ENCODE data around the gene DHDDS.

The DHDDS gene

DNA sequence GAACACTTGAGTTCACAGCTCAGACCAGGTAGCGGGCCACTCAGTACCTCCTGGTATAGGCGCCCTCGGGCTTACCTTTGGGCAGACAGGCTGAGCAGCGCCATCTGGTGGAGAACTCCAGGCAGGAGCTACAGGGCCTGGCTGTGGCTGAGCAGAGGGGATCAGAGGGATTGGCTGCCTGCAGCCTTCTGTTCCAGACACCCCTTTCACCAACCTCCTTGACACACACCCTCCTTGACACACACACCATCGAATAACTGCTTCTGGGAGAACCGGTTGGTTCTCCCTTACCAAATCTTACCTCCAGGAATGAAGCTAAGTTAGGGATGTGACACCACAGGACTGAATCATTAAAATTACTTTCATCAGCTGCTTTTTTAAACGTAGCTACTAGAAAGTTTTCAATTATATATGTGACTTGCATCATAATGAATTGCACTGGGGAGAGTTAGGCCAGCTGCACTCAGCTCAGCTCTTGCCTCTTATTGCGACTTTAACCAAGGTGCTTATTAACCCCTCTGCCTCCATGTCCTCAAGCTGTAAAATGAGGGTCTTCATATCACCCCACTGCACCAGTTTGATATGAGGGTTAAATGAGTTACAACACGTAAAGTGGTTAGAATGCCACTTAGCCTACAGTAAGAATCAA, 14.9 kb upstream of the DHDDS start:
- DNase-seq, result peak; percentile 25

- DNase-seq, result no peak
These were observed 13.2 kb upstream of the DHDDS start for GRCh38 chr1:26418865-26419349.

DNA sequence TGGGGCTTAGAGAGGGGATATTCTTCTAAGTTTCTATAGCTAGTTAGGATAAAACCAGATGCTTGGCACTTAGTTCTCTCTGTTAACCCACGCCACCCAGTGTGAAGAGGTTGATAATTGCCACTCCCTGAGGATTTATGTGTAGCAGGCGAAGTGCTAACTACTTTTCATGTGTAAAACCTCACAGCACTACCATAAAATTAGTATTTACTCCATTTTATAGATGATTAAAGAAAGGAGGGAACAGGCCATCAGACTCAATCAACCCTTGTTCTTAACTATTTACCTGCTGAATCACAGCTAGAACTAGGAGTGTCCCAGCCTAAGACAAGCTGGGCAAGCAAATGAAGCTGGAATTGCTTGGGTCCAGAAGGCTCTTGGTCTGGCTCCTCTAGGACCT, 12.6 kb upstream of the DHDDS start:
- no peak for DNase-seq

DNA sequence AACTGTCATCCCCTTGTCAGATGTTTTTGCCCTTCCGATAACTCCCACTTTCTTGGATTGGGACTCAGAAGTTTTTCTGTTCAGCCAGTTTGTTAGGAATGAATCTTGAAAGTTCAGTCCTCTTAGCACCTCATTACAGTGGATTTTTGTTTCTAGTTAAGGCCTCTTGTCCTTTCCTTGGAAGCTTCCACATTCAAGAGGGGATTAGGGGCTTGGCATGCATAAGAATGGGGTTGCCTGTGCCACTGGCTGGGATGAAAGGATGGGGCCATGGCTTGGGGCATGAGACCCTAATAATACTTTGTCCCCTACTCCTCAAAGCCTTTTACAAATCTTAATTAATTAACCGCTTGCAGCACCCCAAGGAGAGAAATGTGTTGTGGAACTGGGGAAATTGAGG, 2.4 kb upstream of the DHDDS start:
- no peak for DNase-seq

GRCh38 chr1:26432793-26433192, 672 bp downstream of the DHDDS start:
- DNase-seq, result no peak

DNA sequence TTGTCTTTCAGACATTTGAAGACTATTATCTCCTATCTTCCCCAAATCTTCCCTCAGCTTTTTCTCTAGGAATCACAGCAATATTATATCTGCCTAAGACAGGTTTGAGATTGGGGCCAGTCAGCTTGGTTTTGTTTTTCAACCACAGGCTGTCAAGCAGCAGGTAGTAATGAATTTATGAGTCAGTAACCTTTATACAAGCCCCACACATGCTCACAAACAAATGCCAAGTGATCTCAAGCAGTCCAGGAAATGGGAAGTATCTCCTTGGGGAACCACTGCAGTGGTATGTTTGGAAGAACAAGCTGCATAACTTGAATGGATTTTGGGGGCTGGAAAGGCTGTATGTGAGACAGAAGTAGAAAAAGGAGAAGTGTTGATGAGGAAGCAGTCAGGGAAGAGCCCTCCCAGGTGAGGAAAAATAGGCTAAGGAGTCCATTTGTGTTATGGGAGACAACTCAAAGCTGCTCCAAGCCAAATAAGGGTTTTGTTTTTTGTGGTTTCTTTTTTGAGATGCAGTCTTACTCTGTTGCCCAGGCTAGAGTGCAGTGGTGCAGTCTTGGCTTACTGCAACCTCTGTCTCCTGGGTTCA, 2.1 kb downstream of the DHDDS start:
- no peak for DNase-seq

DNA sequence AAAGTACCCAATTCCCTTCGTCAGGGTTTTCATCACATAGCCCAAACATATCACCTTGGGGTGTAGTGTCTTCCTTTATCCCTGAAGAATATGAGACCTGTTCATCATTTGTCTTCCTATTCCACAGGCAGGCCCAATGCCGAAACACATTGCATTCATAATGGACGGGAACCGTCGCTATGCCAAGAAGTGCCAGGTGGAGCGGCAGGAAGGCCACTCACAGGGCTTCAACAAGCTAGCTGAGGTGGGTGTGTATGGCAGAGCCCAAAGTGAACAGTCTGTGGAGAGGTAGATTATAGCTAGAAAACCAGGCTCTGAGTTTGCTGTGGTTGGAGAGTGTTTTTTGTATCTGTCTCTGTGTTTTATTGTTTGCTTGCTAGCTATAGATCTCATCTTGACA, 5.9 kb downstream of the DHDDS start:
- DNase-seq, result no peak

- DNase-seq, result no peak
These were observed 8.1 kb downstream of the DHDDS start for GRCh38 chr1:26440259-26440658.

DNA sequence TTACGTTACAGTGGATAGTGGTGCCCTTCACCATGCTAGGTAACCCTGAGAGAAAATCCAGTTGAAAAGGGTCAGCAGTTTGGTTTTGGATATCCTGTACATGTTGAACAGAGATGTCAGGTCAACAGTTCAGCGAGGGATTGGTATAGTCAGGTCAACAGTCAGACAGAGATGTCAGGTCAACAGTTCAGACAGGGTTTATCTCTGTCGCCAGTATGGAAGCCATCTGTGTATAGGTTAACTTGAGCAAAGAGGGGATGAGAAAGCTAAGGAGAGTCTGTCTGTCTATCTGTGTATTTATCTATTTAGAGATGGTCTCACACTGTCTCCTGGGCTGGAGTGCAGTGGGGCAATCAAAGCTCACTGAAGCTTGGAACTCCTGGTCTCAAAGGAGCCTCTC, 17.7 kb downstream of the DHDDS start:
- DNase-seq, result no peak

- DNase-seq, result no peak
These were observed 18.8 kb downstream of the DHDDS start for GRCh38 chr1:26450908-26451307.

DNA sequence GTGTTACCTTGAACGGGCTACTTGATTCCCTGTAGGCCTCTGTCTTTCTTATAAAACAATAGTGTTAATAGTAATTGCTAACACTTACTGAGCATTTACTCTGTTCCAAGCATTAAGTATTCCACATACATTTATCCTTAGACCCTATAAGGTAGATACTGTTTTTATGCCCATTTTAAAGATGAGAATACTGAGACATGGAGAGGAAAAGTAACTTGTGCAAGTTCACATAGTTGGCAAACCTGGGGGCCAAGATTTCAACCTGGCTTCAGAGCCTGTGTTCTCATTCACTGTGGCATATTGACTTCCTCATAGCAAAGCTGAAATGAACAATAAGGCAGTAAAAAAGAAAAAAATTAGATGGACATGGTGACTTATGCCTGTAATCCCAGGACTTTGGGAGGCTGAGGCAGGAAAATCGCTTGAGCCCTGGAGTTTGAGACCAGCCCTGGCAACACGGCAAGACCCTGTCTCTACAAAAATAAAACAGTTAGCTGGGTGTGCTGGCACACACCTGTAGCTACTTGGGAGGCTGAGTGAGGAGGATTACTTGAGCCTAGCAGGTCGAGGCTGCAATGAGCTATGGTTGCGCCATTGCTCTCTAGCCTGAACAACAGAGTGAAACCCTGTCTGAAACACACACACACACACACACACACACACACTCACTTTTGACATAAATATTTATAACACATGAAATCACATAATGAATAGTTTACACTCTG, 20.5 kb downstream of the DHDDS start:
- no peak for DNase-seq

DNA sequence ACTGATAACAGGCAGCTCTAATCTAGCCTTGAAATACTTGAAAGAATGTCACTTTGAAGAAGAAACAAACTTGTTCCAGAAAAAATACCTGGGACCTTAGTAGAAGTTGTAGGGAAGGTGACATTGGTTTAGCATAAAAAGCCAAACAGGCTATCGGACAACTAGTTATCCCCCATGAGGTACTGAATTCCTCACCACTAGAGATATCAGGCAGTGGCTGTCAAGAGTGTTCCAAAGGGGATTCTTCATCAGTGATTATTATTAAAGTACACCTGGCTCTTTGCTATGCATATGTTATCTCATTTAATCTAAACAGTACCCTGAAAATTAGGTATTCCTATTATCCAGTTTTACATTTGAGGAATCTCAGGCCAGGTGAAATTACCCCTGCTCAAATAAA, 27.0 kb downstream of the DHDDS start:
- DNase-seq, result no peak

DNA sequence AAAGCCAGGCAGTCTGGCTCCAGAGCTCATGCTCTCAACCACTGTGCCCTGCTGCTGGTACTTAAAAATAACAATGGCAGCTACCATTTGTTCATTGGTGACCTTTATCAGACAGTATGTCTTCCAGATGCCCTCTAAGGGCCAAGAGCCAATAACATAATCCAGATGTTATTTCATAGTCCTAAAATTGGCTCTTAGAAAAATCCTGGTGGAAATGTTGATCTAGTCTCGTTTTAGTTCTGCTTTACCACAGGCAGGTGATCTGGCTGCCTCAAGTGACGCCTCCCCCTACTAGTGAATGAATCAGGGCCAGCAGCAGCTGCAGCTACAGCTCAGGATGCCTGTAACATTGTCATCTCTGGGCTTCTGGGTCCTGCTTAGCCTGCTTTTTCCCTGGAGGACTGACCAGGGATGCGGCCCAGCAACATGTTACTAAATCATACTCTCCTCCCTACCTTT, 27.5 kb downstream of the DHDDS start:
- no peak for DNase-seq

GRCh38 chr1:26468911-26469310, 36.8 kb downstream of the DHDDS start:
- no peak for DNase-seq

DNA sequence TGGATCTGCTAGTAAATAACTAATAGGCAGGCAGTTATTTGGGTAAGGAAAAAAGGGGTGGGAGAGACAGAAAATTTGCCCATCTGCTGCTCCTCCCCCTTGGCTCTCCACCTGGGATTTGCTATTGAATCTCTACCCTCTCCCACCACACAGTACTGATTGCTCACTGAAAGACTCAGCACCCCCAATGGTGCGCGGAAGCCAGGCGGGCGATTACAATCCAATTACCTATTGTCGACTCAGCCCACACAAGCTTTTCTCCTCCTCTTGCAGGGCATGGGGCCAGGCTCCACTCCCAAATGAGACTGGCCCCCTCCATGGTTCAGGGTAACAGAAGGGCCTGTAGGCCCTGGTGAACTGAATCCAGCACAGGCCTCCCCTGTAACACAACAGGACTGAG, 37.4 kb downstream of the DHDDS start:
- DNase-seq, result no peak

GRCh38 chr1:26470878-26471497, 38.9 kb downstream of the DHDDS start:
- DNase-seq, result no peak

GRCh38 chr1:26471498-26472319, 39.6 kb downstream of the DHDDS start:
- peak; percentile 89 for DNase-seq

GRCh38 chr1:26472320-26472900, 40.3 kb downstream of the DHDDS start, which contains the start of gene HMGN2:
TSS of gene HMGN2 (plus strand) at chr1:26472440. CDS start at chr1:26472613, 173 bp downstream.
- peak; percentile 94 for DNase-seq

DNA sequence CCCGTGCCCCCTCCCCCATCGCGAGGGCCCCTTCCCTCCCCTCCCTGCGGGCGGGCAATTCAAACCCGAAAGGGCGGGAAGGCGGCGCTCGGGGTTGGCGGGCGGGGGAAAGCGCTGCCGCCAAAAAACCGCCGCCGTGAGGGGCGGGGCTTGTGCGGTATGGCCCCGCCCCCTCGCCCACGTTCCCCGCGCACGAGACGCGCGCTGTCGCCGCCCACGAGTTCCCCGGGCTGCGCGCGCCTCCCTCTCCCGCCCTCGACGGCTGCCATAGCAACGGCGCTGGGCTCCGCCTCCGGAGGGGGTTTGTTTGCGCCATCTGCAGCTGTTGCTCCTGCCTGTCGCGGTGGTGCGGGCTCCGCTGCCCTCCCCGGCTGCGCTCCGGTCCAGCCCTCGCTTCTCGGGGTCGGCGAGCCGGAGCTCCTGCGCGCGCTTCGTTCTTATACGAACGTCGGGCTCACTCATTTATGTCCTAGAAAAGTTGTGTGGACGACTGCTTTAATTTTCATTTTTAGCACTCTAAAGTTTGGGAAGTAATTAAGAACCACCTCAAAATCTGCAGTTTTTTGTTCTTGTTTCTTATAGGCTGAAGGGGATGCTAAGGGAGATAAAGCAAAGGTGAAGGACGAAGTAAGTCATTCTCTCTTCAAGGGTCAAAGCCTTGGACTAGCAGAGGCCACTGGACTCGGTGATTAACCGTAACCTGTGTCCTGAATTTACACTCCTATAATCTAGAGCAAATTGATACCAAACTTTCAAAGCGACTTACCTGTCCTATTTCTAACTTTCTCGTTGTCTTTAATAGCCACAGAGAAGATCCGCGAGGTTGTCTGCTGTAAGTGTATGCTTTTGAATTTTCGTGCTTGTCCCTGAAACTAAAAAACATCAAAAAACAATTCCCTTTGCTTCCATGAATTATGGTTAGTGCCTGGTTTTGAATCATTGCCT, 41.1 kb downstream of the DHDDS start:
- peak; percentile 90 for DNase-seq

- no peak for DNase-seq
These were observed 42.7 kb downstream of the DHDDS start for GRCh38 chr1:26474818-26475217.

- no peak for DNase-seq
These were observed 43.9 kb downstream of the DHDDS start for GRCh38 chr1:26475989-26476388.

All from right kidney (tissue), 1 donor.